ENCODE measurements around the gene MYCBPAP.

Gene MYCBPAP

GRCh38 chr17:50482516-50482915, 25.7 kb upstream of the MYCBPAP start:
- H4K8ac ChIP-seq (ENCODE audit: low read depth, low read length) = no peak overlapping the region
- no peak overlapping the region for H2AK5ac ChIP-seq (ENCODE audit: low read length)
- no peaks in the 10 kb centered on the region for H3K79me2 ChIP-seq (ENCODE audit: control insufficient read depth, insufficient read depth, low read length)
- H3K23ac ChIP-seq (ENCODE audit: low read length) = no peak overlapping the region
- no peak overlapping the region for H2BK15ac ChIP-seq (replicated peaks; ENCODE audit: low read depth)
- peak; percentile 96 for DNase-seq
- no peak overlapping the region for H3K4ac ChIP-seq (ENCODE audit: low read depth, low read length)
- no peak overlapping the region for H3K9ac ChIP-seq (ENCODE audit: low read length)
- H2BK120ac ChIP-seq (ENCODE audit: low read depth, low read length) = no peak overlapping the region
- H3K4me2 ChIP-seq (ENCODE audit: low read length) = no peak overlapping the region
- no peak overlapping the region for H4K5ac ChIP-seq (ENCODE audit: low read length)
- H3K18ac ChIP-seq (ENCODE audit: low read length) = no peak overlapping the region
- no peaks in the 10 kb centered on the region for H3K79me1 ChIP-seq (ENCODE audit: low read length)
- H3K27ac ChIP-seq (ENCODE audit: low read depth, low read length) = no peak overlapping the region
- no peak overlapping the region for H2BK5ac ChIP-seq (ENCODE audit: low read length)
- H3K27me3 ChIP-seq (ENCODE audit: insufficient read depth, low read length, poor library complexity) = no peaks in the 10 kb centered on the region
- H3K4me1 ChIP-seq (ENCODE audit: control insufficient read depth, low read depth, low read length) = no peaks in the 10 kb centered on the region
- no peaks in the 10 kb centered on the region for H3K36me3 ChIP-seq (ENCODE audit: control insufficient read depth, insufficient read depth, low read length)
- no CpG with 5 or more reads among the region's 7 CpGs for WGBS (ENCODE audit: extremely low coverage, insufficient coverage, low lambda C conversion rate)
- no peak overlapping the region for H3K4me3 ChIP-seq (ENCODE audit: low read length)
- H3K56ac ChIP-seq (ENCODE audit: low read length) = no peak overlapping the region

GRCh38 chr17:50483266-50483665, 25.0 kb upstream of the MYCBPAP start:
- no peak overlapping the region for H4K5ac ChIP-seq (ENCODE audit: low read length)
- H3K79me2 ChIP-seq (ENCODE audit: control insufficient read depth, insufficient read depth, low read length) = no peaks in the 10 kb centered on the region
- no peak overlapping the region for H3K56ac ChIP-seq (ENCODE audit: low read length)
- H3K4me1 ChIP-seq (ENCODE audit: control insufficient read depth, low read depth, low read length) = no peaks in the 10 kb centered on the region
- H4K8ac ChIP-seq (ENCODE audit: low read depth, low read length) = no peak overlapping the region
- no peak overlapping the region for H2AK5ac ChIP-seq (ENCODE audit: low read length)
- H2BK5ac ChIP-seq (ENCODE audit: low read length) = no peak overlapping the region
- no peak overlapping the region for H3K18ac ChIP-seq (ENCODE audit: low read length)
- H2BK120ac ChIP-seq (ENCODE audit: low read depth, low read length) = no peak overlapping the region
- no peak overlapping the region for H2BK15ac ChIP-seq (replicated peaks; ENCODE audit: low read depth)
- H3K27me3 ChIP-seq (ENCODE audit: insufficient read depth, low read length, poor library complexity) = no peaks in the 10 kb centered on the region
- H3K9ac ChIP-seq (ENCODE audit: low read length) = no peak overlapping the region
- no peaks in the 10 kb centered on the region for H3K79me1 ChIP-seq (ENCODE audit: low read length)
- no peak overlapping the region for H3K4ac ChIP-seq (ENCODE audit: low read depth, low read length)
- no CpG with 5 or more reads among the region's 5 CpGs for WGBS (ENCODE audit: extremely low coverage, insufficient coverage, low lambda C conversion rate)
- H3K36me3 ChIP-seq (ENCODE audit: control insufficient read depth, insufficient read depth, low read length) = no peaks in the 10 kb centered on the region
- no peak overlapping the region for H3K4me2 ChIP-seq (ENCODE audit: low read length)
- H3K27ac ChIP-seq (ENCODE audit: low read depth, low read length) = no peak overlapping the region
- H3K23ac ChIP-seq (ENCODE audit: low read length) = no peak overlapping the region
- no peak for DNase-seq
- no peak overlapping the region for H3K4me3 ChIP-seq (ENCODE audit: low read length)

- no peaks in the 10 kb centered on the region for H3K36me3 ChIP-seq (ENCODE audit: control insufficient read depth, insufficient read depth, low read length)
- H2BK120ac ChIP-seq (ENCODE audit: low read depth, low read length) = no peak overlapping the region
- no peak for DNase-seq
- H3K18ac ChIP-seq (ENCODE audit: low read length) = no peak overlapping the region
- H3K4me2 ChIP-seq (ENCODE audit: low read length) = no peak overlapping the region
- H3K9ac ChIP-seq (ENCODE audit: low read length) = no peak overlapping the region
- H4K8ac ChIP-seq (ENCODE audit: low read depth, low read length) = no peak overlapping the region
- WGBS (ENCODE audit: extremely low coverage, insufficient coverage, low lambda C conversion rate) = no CpG with 5 or more reads among the region's 11 CpGs
- H3K4me1 ChIP-seq (ENCODE audit: control insufficient read depth, low read depth, low read length) = no peaks in the 10 kb centered on the region
- no peak overlapping the region for H3K56ac ChIP-seq (ENCODE audit: low read length)
- no peaks in the 10 kb centered on the region for H3K79me1 ChIP-seq (ENCODE audit: low read length)
- H2AK5ac ChIP-seq (ENCODE audit: low read length) = no peak overlapping the region
- no peaks in the 10 kb centered on the region for H3K79me2 ChIP-seq (ENCODE audit: control insufficient read depth, insufficient read depth, low read length)
- H2BK15ac ChIP-seq (replicated peaks; ENCODE audit: low read depth) = no peak overlapping the region
- no peak overlapping the region for H3K4ac ChIP-seq (ENCODE audit: low read depth, low read length)
- H3K4me3 ChIP-seq (ENCODE audit: low read length) = no peak overlapping the region
- H3K27ac ChIP-seq (ENCODE audit: low read depth, low read length) = no peak overlapping the region
- no peaks in the 10 kb centered on the region for H3K27me3 ChIP-seq (ENCODE audit: insufficient read depth, low read length, poor library complexity)
- no peak overlapping the region for H3K23ac ChIP-seq (ENCODE audit: low read length)
- H2BK5ac ChIP-seq (ENCODE audit: low read length) = no peak overlapping the region
- no peak overlapping the region for H4K5ac ChIP-seq (ENCODE audit: low read length)
Observed at GRCh38 chr17:50484386-50485155, 23.7 kb upstream of the MYCBPAP start.

- Histone ChIP-seq H3K9ac (ENCODE audit: low read length) (no peak overlapping the region), H3K79me1 (ENCODE audit: low read length) (no peaks in the 10 kb centered on the region), H4K5ac (ENCODE audit: low read length) (no peak overlapping the region), H3K27ac (ENCODE audit: low read depth, low read length) (no peak overlapping the region), H3K36me3 (ENCODE audit: control insufficient read depth, insufficient read depth, low read length) (no peaks in the 10 kb centered on the region), H3K4me3 (ENCODE audit: low read length) (no peak overlapping the region), H2BK5ac (ENCODE audit: low read length) (no peak overlapping the region), H2BK15ac (replicated peaks; ENCODE audit: low read depth) (no peak overlapping the region), H3K4me2 (ENCODE audit: low read length) (no peak overlapping the region), H3K18ac (ENCODE audit: low read length) (no peak overlapping the region), H2BK120ac (ENCODE audit: low read depth, low read length) (no peak overlapping the region), H3K79me2 (ENCODE audit: control insufficient read depth, insufficient read depth, low read length) (no peaks in the 10 kb centered on the region), H3K56ac (ENCODE audit: low read length) (no peak overlapping the region), H3K27me3 (ENCODE audit: insufficient read depth, low read length, poor library complexity) (no peaks in the 10 kb centered on the region), H3K4me1 (ENCODE audit: control insufficient read depth, low read depth, low read length) (no peaks in the 10 kb centered on the region), H3K4ac (ENCODE audit: low read depth, low read length) (no peak overlapping the region), H4K8ac (ENCODE audit: low read depth, low read length) (no peak overlapping the region), H2AK5ac (ENCODE audit: low read length) (no peak overlapping the region), H3K23ac (ENCODE audit: low read length) (no peak overlapping the region)
- no peak for DNase-seq
- no CpG with 5 or more reads among the region's 17 CpGs for WGBS (ENCODE audit: extremely low coverage, insufficient coverage, low lambda C conversion rate)
Observed at GRCh38 chr17:50487213-50488096, 20.8 kb upstream of the MYCBPAP start.

GRCh38 chr17:50488880-50489279, 19.4 kb upstream of the MYCBPAP start:
- H3K27ac ChIP-seq (ENCODE audit: low read depth, low read length) = no peak overlapping the region

More at GRCh38 chr17:50488880-50489279, 19.4 kb upstream of the MYCBPAP start:
- H3K79me2 ChIP-seq (ENCODE audit: control insufficient read depth, insufficient read depth, low read length) = no peaks in the 10 kb centered on the region
- H3K23ac ChIP-seq (ENCODE audit: low read length) = no peak overlapping the region
- H2BK120ac ChIP-seq (ENCODE audit: low read depth, low read length) = no peak overlapping the region
- H3K4ac ChIP-seq (ENCODE audit: low read depth, low read length) = no peak overlapping the region
- no peak overlapping the region for H3K18ac ChIP-seq (ENCODE audit: low read length)
- no peaks in the 10 kb centered on the region for H3K27me3 ChIP-seq (ENCODE audit: insufficient read depth, low read length, poor library complexity)
- H2BK5ac ChIP-seq (ENCODE audit: low read length) = no peak overlapping the region
- H4K8ac ChIP-seq (ENCODE audit: low read depth, low read length) = no peak overlapping the region
- no peak overlapping the region for H3K4me2 ChIP-seq (ENCODE audit: low read length)
- H2AK5ac ChIP-seq (ENCODE audit: low read length) = no peak overlapping the region
- H2BK15ac ChIP-seq (replicated peaks; ENCODE audit: low read depth) = no peak overlapping the region
- no peak overlapping the region for H3K56ac ChIP-seq (ENCODE audit: low read length)
- no peak overlapping the region for H3K4me3 ChIP-seq (ENCODE audit: low read length)
- no peak overlapping the region for H4K5ac ChIP-seq (ENCODE audit: low read length)
- no CpG with 5 or more reads among the region's 2 CpGs for WGBS (ENCODE audit: extremely low coverage, insufficient coverage, low lambda C conversion rate)
- no peak for DNase-seq
- no peak overlapping the region for H3K9ac ChIP-seq (ENCODE audit: low read length)
- H3K4me1 ChIP-seq (ENCODE audit: control insufficient read depth, low read depth, low read length) = no peaks in the 10 kb centered on the region
- H3K79me1 ChIP-seq (ENCODE audit: low read length) = no peaks in the 10 kb centered on the region
- H3K36me3 ChIP-seq (ENCODE audit: control insufficient read depth, insufficient read depth, low read length) = no peaks in the 10 kb centered on the region
